CD1c-positive myeloid dendritic cell (primary cell): ENCODE data around the gene EIF4ENIF1.
"Not testable (repeated sequence)": the region's sequence is repeated elsewhere in the genome, so short reads cannot be mapped to it uniquely, and the experiment has no call there.

ENCODE experiments used
- DNase-seq: peaks from one replicate; pipeline ENCODE4 v3.0.0-alpha.2; 2016; ENCODE audit errors: extremely low spot score

EIF4ENIF1 gene

DNA sequence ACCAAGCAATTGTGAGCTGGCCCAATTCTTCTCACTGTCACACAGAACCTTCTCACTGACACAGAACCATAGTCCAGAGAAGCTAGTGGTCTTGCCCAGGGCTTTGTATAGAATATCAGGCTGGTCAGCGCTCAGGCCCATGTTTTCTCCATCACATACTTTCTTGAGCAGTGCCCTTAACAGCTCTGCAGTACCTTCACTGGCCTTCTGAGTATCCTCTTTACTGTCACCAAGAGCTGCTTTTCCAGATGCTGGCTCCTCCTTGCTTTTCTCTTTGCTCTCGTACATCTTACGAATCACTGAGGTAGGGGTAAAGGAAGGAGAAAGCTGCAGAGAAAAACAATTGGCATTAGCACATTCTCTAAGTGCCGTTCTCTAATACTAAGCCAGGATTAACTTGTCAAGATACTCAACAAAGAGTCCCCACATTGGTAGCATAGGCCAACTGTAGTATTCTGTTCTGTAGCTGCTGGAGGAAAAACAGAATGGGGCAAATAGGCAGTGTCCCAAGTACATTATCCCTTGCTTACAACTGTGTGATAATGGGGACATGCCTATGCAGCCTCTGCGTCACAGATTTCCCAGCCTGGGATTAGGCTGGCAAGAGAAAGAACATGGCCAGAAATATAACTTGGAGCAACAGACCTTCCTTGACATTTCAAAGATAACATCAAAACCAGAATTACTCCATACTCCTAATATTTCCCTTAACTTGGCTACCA lies 46.7 kb downstream of the EIF4ENIF1 start:
- DNase-seq = no peak

DNA sequence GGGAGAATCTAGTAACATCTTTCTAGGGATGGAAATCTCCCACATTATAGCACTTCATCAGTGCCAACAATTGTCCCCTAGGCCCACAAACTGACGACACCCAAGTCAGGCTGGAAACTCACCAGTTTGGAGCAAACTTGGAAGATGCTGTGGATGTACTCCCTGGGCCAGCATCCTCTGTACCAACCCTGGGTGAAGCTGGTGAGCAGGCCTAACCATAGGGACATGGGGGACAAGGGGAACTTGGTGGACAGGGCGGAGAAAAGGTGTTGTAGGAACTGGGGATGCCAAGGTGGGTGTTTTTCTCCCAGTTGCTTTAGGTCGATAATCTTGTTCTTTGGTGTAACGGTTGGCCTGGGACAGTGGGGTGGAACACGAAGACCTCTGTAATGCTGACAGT lies 48.0 kb downstream of the EIF4ENIF1 start:
- DNase-seq = no peak

DNA sequence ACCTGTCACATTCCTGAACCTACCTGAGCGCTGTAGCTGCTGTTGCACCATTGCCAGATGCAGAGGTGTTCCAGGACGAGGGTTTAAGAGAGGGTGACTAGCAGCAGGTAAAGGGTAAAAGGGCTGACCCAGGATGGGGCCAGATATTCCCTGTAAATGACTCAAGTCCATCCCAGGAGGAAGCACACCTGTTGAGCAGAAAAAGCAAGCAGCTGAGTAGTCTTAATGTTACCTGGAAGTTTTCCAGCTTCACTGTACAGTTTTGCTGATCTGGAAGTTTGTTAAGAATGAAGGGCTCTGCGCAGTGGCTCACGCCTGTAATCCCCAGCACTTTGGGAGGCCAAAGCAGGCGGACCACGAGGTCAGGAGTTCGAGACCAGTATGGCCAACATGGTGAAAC lies 49.0 kb downstream of the EIF4ENIF1 start:
- no peak for DNase-seq

DNA sequence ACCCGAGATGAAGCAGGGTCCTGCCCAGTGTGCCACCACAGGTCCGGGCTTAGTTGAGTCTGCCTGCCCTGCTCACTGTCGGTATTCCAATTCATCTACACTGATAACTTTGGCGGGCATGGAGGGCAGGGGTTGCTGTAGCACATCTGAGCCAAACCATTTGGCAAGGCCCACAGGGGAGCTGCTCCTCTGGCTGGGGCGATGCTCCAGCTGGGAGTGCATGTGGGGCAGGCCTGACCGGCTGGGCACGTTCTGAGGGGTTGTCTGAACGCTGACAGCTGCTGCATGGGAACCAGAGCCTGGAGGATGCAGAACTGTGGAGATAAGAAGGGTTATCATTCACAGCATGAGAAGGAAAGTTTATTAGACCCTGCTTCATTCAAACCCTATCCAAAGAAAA lies 49.8 kb downstream of the EIF4ENIF1 start:
- DNase-seq = no peak

DNA sequence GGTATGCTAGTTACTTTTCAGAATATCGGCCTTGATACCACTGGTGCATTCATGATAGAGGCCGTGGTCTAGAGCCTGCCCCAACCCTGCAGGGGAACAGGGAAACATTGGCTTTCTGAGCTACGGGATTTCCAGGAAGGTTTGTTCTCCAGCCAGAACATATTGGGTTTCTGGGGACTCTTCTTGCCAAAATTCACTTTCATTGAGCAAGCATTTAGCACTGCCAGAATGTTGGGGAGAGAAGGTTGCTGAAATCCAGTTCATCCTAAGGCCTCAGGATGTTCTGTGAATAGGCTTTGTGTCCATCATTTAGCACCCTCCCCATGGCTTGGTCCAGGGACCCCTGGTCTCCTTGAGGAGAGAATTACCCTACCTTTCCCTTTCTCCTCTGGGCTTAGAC lies 53.5 kb downstream of the EIF4ENIF1 start:
- no peak for DNase-seq

DNA sequence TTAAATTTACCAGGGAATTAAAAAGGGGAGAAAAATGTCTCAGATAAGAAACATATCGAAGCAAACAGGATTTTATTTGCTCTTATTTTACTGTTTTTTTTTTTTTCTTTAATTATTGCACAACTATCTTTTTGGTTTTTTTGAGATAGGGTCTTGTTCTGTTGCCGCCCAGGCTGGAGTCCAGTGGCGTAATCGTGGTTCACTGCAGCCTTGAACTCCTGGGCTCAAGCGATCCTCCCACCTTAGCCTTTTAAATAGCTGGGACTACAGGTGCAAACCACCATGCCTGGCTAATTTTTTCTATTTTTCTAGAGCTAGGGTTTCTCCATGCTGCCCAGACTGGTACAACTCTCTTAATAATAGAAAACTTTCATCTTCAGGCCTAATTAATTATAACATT lies 57.7 kb downstream of the EIF4ENIF1 start:
- no peak for DNase-seq

DNA sequence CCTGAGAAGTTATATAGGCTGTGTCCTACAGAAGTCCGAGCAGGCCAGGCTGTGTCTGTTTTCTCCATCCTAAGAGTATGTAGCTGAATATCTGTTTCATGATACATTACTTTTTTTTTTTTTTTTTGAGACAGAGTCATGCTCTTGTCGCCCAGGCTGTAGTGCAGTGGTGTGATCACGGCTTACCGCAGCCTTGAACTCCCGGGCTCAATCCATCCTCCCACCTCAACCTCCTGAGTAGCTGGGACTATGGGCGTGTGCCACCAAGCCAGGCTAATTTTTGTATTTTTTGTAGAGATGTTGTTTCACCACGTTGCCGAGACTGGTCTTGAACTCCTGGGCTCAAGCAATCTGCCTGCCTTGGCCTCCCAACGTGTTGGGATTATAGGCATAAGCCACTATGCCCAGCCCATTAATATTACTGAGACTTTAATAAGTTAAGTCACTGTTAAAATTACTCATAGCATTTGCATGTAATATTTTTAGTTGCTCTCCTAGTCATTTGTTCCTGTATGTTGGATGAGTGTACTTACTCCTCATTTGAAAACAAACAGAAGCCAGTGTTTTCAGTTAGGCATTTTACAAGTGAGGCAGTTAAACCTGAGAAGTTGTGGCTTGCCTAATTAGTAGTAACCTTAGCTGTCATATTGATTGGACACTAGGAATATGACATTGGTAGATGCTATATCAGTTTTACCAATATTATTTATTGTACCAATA lies 64.2 kb downstream of the EIF4ENIF1 start:
- DNase-seq = no peak

DNA sequence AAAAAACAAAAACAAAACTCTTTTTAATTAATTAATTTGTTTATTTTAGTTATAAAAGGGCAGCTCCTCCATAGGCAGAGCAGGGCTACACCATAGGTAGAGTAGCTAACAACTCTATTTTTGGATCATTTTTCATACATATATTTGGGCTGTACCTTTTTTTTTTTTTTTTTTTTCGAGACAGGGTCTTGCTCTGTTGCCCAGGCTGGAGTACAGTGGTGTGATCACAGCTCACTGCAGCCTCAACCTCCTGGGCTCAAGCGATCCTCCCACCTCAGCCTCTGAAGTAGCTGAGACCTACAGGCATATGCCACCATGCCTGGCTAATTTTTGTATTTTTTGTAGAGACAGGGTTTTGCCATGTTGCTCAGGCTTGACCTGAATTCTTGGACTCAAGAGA lies 87.3 kb downstream of the EIF4ENIF1 start:
- DNase-seq = not testable (repeated sequence)

DNA sequence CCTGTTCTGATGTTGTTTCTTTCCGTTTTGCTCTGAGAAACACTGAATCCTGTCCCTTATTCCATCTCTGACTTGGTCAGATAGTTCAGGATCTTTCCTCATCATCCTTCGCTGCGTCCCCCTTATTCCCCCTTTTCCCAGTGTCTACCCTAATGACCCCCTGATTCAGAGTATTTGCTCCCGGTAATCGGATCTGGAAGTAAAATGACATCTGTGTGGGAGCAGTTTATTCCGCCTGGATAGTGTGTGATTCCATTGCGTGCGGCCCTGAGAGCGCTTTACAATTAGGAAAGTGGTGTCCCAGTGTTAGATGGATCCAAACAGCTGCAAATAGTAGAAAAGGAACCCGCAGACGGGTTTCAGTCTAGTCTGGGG lies 89.6 kb downstream of the EIF4ENIF1 start:
- peak; percentile 16 for DNase-seq

DNA sequence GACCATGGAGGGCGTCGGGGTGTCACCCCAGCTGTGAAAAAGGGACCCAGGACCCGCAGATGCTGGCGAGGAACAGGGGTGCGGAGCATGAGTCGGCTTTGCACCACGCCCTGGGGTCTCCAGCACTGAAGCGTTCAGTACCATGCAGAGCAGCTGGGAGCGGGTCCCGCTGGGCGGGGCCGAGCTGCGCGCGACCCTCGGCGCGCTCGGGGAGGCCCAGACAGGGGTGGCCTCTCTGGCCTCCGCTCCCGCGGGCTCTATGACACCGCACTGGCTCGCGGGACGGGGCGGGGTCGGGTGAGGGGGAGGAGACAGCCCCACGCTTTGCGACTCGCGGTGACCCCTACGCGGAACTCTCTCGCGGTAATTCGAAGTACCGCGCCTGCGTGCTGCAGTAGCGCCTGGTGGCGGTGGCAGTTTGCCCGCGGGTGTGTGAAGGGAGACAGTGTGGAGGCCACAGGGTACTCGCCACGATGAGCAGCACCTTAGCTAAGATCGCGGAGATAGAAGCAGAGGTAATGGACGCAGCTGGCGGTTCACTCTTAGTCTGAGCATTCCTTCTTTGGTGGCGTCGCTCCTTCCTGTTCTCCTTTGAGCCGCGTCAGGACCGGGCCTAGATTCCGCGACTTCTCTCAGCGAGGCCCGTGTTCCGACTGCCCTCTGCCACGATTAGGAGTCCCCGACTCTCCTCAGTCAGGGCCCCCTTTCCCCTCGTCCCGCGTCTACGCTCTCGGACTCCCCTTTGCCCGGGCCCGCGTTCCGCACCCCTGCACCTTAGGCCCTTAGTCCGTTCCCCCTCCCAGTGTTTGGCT lies 90.2 kb downstream of the EIF4ENIF1 start, which contains the start of gene DRG1:
TSS of gene DRG1 (plus strand) at position 394 of the 812 bp plus-strand sequence. CDS start at position 474, 80 bp downstream.
- peak; percentile 98 for DNase-seq

DNA sequence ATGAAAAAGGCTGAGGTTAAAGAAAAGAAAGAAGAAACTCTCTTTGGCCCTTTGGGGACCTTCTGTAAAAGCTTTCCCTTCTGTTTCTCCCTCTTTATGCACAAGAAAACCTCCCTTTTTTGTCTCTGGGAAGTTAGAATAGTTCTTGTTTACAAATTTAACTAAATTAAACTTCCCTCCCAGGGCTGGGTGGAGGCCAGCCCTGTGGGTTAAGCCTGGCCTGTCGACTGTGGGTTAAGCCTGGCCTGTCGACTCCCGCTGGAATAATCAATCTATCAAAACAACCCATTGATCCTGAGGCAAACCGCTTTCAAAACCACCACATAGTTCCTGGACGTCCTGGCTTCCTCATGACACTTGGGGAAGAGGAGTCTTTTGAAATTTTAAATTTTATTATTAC lies 91.4 kb downstream of the EIF4ENIF1 start:
- no peak for DNase-seq

DNA sequence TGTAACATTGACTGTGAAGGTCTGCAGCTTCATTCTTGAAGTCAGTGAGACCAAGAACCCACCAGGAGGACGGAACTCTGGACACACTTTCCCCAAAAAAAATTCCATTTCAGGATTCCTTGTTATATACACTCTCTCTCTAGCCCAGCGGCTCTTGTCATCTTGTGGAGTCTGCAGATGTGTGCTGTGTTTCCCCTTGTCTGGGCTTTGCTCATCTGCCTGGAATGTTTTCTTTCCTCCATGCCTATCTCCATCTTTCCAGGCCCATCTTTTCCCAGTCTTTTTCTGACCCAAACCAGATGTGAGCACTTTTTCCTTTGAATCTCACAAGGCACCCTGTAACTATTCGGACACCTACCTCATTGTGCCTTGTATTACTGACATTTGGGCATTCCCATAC lies 95.3 kb downstream of the EIF4ENIF1 start:
- DNase-seq = no peak

DNA sequence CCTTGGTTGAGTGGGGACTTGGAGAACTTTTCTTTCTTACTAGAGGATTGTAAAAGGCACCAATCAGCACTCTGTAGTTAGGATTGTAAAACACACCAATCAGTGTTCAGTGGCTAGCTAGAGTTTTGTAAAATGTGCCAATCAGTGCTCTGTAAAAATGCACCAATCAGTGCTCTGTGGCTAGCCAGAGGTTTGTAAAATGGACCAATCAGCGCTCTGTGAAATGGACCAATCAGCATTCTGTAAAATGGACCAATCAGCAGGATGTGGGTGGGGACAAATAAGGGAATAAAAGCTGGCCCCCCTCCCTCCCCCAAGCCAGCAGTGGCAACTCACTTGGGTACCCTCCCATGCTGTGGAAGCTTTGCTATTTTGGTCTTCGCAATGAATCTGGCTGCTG lies 95.7 kb downstream of the EIF4ENIF1 start:
- DNase-seq = no peak
